Psoas muscle (tissue), 8 donors: ENCODE results near the gene DLD. TPM values are rescaled to one million over a fixed set of nuclear protein-coding genes. Genes with fewer than 3 reads are reported as not detected.

ENCODE experiments used
- ATAC-seq, 4 donors: fragments of 200-7000 bp; cut with Tn5 transposase; one replicate each; pipeline ENCODE4 v1.9.1; 2020; ENCODE audit warnings: moderate library complexity in 3 of 4, mild to moderate bottlenecking in 2 of 4
- DNase-seq, 2 donors: peaks; one replicate each; pipeline ENCODE4 v3.0.0-alpha.2; 2020
- H3K27ac ChIP-seq: fragments of 200-600 bp; one replicate; pipeline ENCODE4 v1.8.0; 2022
- H3K27me3 ChIP-seq, 3 donors: fragments of 200-600 bp in 1 of 3; one replicate each; pipeline versions ENCODE4 v1.6.1 to v1.8.0; 2013 to 2022; ENCODE audit warnings: low read length in 2 of 3, mild to moderate bottlenecking in 2 of 3, moderate library complexity in 1 of 3; ENCODE audit not compliant: insufficient read depth in 3 of 3
- H3K36me3 ChIP-seq, 2 donors: fragments of 200-600 bp in 1 of 2; one replicate each; pipeline versions ENCODE4 v1.6.1 to v1.8.0; 2013 to 2022; ENCODE audit warnings: low read depth in 1 of 2, mild to moderate bottlenecking in 1 of 2, moderate library complexity in 1 of 2; ENCODE audit not compliant: insufficient read depth in 1 of 2
- H3K4me1 ChIP-seq: fragments of 200-600 bp; one replicate; pipeline ENCODE4 v1.8.0; 2022
- H3K4me3 ChIP-seq: fragments of 200-600 bp; one replicate; pipeline ENCODE4 v1.8.0; 2022; ENCODE audit warnings: mild to moderate bottlenecking
- H3K9me3 ChIP-seq: fragments of 200-600 bp; one replicate; pipeline ENCODE4 v1.8.0; 2022
- CTCF ChIP-seq: fragments of 200-600 bp; IDR thresholded peaks from one replicate; pipeline ENCODE4 v1.8.0; 2022; ENCODE audit warnings: antibody characterized with exemption
- WGBS, 3 donors: extraction: QIAGEN DNeasy Blood & Tissue Kit; methylation state at CpG; one replicate each; pipeline versions ENCODE4 v1.1.6 to v1.1.7; 2013; 5-methylcytosine and 5-hydroxymethylcytosine counted together
- intact Hi-C, 2 donors: fragments of 100-400 bp; cut with DNase I; formaldehyde crosslinking; loops; one replicate each; pipeline versions ENCODE4 v1.11.0 to v1.14.2; 2022
- polyA plus RNA-seq, 3 donors: library from polyadenylated mRNA; stranded (reverse); fragments of 200-250 nt; gene quantifications; one replicate each; pipeline ENCODE4 v1.2.3, GENCODE V29; 2013
- total RNA-seq, 4 donors: library from RNA; stranded (reverse); fragmentation: NEBNext Ultra II Directional in 2 of 4; extraction: Animal tissue kit (Norgen Biotek cat#: 25700) in 2 of 4; gene quantifications; one replicate each; pipeline versions ENCODE4 v1.2.1 to v1.2.4, GENCODE V29; 2021 to 2023
- donor health status: healthy with polysubstance abuse.
- donor health status: DM: no; HTN: no; CAD: no; lungs with moderate emphysema.
- donor health status: Bipolar disorder and iron deficiency.
- donor health status: healthy.
- donor health status: DM: yes; HTN: yes; CAD: no.
- donor health status: DM: no; HTN: no; CAD: no.
- donor health status: DM: no; HTN: no; CAD: no.
- donor health status: DM: yes; HTN: yes; CAD: no.

The DLD gene
- total and polyA plus RNA-seq, 7 donors, result 136 to 284 (median 170) TPM

- intact Hi-C loops, result no loop called here
- WGBS, 3 donors, result 71 to 75% (median 72%) methylated on average over 7 of the region's 7 CpGs
- no peaks in the 10 kb centered on the region for H3K9me3 ChIP-seq
- DNase-seq (no peak), ATAC-seq (no peak)
- no peaks in the 10 kb centered on the region for H3K27me3 ChIP-seq
- TF ChIP-seq CTCF, result no peak
- H3K36me3 ChIP-seq, result peaks cover 0 to 40% of the 10 kb centered on the region in 2 donors
- no peak overlapping the region for H3K27ac ChIP-seq
- H3K4me3 ChIP-seq, result no peak overlapping the region
- peaks cover 10% of the 10 kb centered on the region for H3K4me1 ChIP-seq
These were observed 57.9 kb downstream of the DLD start for GRCh38 chr7:107948645-107949442.

GRCh38 chr7:107949443-107949935, 58.5 kb downstream of the DLD start:
- Histone ChIP-seq H3K36me3 (peaks cover 0 to 39% of the 10 kb centered on the region in 2 donors), H3K4me1 (peaks cover 10% of the 10 kb centered on the region), H3K4me3 (no peak overlapping the region), H3K9me3 (no peaks in the 10 kb centered on the region), H3K27ac (no peak overlapping the region), H3K27me3 (no peaks in the 10 kb centered on the region)
- ATAC-seq (no peak), DNase-seq (no peak)
- TF ChIP-seq CTCF, result no peak
- intact Hi-C loops, result no loop called here
- WGBS, 3 donors, result 41 to 65% (median 51%) methylated on average over 1 of the region's 1 CpG

GRCh38 chr7:107951172-107951787, 60.3 kb downstream of the DLD start:
- H3K27ac ChIP-seq, result no peak overlapping the region
- peaks cover 0 to 38% of the 10 kb centered on the region in 2 donors for H3K36me3 ChIP-seq
- no peak for TF ChIP-seq CTCF
- DNase-seq, result no peak
- peaks cover 0 to 1% (median 0%) of the 10 kb centered on the region in 3 donors for H3K27me3 ChIP-seq
- intact Hi-C loops, result no loop called here
- 68 to 78% (median 73%) methylated on average over 14 of the region's 14 CpGs for WGBS, 3 donors
- no peak overlapping the region for H3K4me3 ChIP-seq
- H3K9me3 ChIP-seq, result no peaks in the 10 kb centered on the region
- H3K4me1 ChIP-seq, result no peaks in the 10 kb centered on the region
- peak in 1 of 4 donors; percentile 31 for ATAC-seq

GRCh38 chr7:107951896-107952295, 60.9 kb downstream of the DLD start:
- H3K36me3 ChIP-seq, result peaks cover 0 to 38% of the 10 kb centered on the region in 2 donors
- ATAC-seq, result peak in 1 of 4 donors; percentile 19
- 34 to 64% (median 41%) methylated on average over 9 of the region's 9 CpGs for WGBS, 3 donors

More at GRCh38 chr7:107951896-107952295, 60.9 kb downstream of the DLD start:
- intact Hi-C loops, result no loop called here
- no peak overlapping the region for H3K4me3 ChIP-seq
- TF ChIP-seq CTCF, result no peak
- no peaks in the 10 kb centered on the region for H3K9me3 ChIP-seq
- peaks cover 0 to 3% (median 0%) of the 10 kb centered on the region in 3 donors for H3K27me3 ChIP-seq
- no peak for DNase-seq
- no peaks in the 10 kb centered on the region for H3K4me1 ChIP-seq
- no peak overlapping the region for H3K27ac ChIP-seq
